Erythroblast (primary cell): Measurements from ENCODE around the gene UBLCP1.

Source experiments
- GATA1 ChIP-seq: IDR thresholded peaks from 2 replicates; pipeline ENCODE4 v1.6.1; 2011; ENCODE audit warnings: low read depth, mild to moderate bottlenecking, control low read depth, low read length, moderate library complexity
- POLR2A ChIP-seq: IDR thresholded peaks from 2 replicates; pipeline ENCODE4 v1.6.1; 2011; ENCODE audit warnings: mild to moderate bottlenecking, low read length

- TF ChIP-seq POLR2A (no peak), GATA1 (no peak)
These were observed 18.9 kb upstream of the UBLCP1 start for GRCh38 chr5:159244163-159244562.
